Peyer's patch (tissue), 4 donors: ENCODE data around the gene KIRREL3. TPM values are rescaled to one million over a fixed set of nuclear protein-coding genes. Genes with fewer than 3 reads are reported as not detected.

ENCODE experiments used
- DNase-seq, 3 donors: peaks; one replicate each; pipeline ENCODE4 v3.0.0-alpha.2; 2017 to 2019
- H3K27ac ChIP-seq, 4 donors: fragments of 200-600 bp; sonication (generic); one replicate each; pipeline ENCODE4 v1.5.1; 2016 to 2019
- H3K27me3 ChIP-seq, 2 donors: fragments of 200-600 bp; sonication (generic); one replicate each; pipeline ENCODE4 v1.5.1; 2019
- H3K36me3 ChIP-seq, 3 donors: fragments of 200-600 bp; sonication (generic); one replicate each; pipeline ENCODE4 v1.5.1; 2016 to 2019
- H3K4me1 ChIP-seq, 4 donors: fragments of 200-600 bp; sonication (generic); one replicate each; pipeline ENCODE4 v1.5.1; 2016 to 2019
- H3K4me3 ChIP-seq, 4 donors: fragments of 200-600 bp; sonication (generic); 1 replicate in 3 of 4; 2 replicates in 1 of 4; pipeline ENCODE4 v1.5.1; 2016 to 2019; ENCODE audit warnings: mild to moderate bottlenecking in 1 of 4
- H3K9me3 ChIP-seq, 4 donors: fragments of 200-600 bp; sonication (generic); one replicate each; pipeline ENCODE4 v1.5.1; 2016 to 2019; ENCODE audit warnings: mild to moderate bottlenecking in 1 of 4
- CTCF ChIP-seq, 6 experiments: fragments of 450-650 bp in 4 of 6; fragments of 200-600 bp in 2 of 6; sonication (generic) in 1 of 6; IDR thresholded peaks; one replicate each; pipeline ENCODE4 v1.5.1; 2017 to 2019; ENCODE audit warnings: antibody characterized with exemption in 6 of 6, mild to moderate bottlenecking in 3 of 6, moderate library complexity in 1 of 6
- POLR2A ChIP-seq, 2 donors: fragments of 450-650 bp; IDR thresholded peaks; one replicate each; pipeline ENCODE4 v1.5.1; 2017; ENCODE audit warnings: antibody characterized with exemption in 2 of 2, mild to moderate bottlenecking in 2 of 2, moderate library complexity in 2 of 2
- total RNA-seq, 4 donors: library from RNA; depleted of rRNA; stranded (reverse); fragments of >200 nt; gene quantifications; one replicate each; pipeline ENCODE4 v1.1.0, GENCODE V29; 2016

Gene KIRREL3
- total RNA-seq, 4 donors from 2014 or later, result 0.83 TPM; not detected in 3

- Histone ChIP-seq H3K27me3 (no peaks in the 10 kb centered on the region), H3K36me3 (no peaks in the 10 kb centered on the region), H3K9me3 (no peaks in the 10 kb centered on the region), H3K27ac (no peak overlapping the region), H3K4me1 (no peaks in the 10 kb centered on the region), H3K4me3 (no peak overlapping the region)
- TF ChIP-seq POLR2A (IDR thresholded peaks at IDR 0.05), result no peak
- TF ChIP-seq CTCF (IDR thresholded peaks at IDR 0.05), result no peak
- peak in 1 of 3 donors; percentile 35 for DNase-seq
Observed at GRCh38 chr11:126512741-126513715, 487.5 kb downstream of the KIRREL3 start.

- no peak for DNase-seq
- TF ChIP-seq CTCF (IDR thresholded peaks at IDR 0.05) (no peak), POLR2A (IDR thresholded peaks at IDR 0.05) (no peak)
- Histone ChIP-seq H3K9me3 (no peaks in the 10 kb centered on the region), H3K27me3 (no peaks in the 10 kb centered on the region), H3K4me1 (no peaks in the 10 kb centered on the region), H3K4me3 (no peak overlapping the region), H3K27ac (no peak overlapping the region), H3K36me3 (no peaks in the 10 kb centered on the region)
Observed at GRCh38 chr11:126512251-126512650, 488.3 kb downstream of the KIRREL3 start.

GRCh38 chr11:126511475-126512115 is 489.0 kb downstream of the KIRREL3 start:
- Histone ChIP-seq H3K27ac (no peak overlapping the region), H3K4me1 (no peaks in the 10 kb centered on the region), H3K36me3 (no peaks in the 10 kb centered on the region), H3K27me3 (no peaks in the 10 kb centered on the region), H3K4me3 (no peak overlapping the region), H3K9me3 (no peaks in the 10 kb centered on the region)
- TF ChIP-seq POLR2A (IDR thresholded peaks at IDR 0.05) (no peak), CTCF (IDR thresholded peaks at IDR 0.05) (no peak)
- no peak for DNase-seq

- no peak for TF ChIP-seq CTCF (IDR thresholded peaks at IDR 0.05)
- no peak for TF ChIP-seq POLR2A (IDR thresholded peaks at IDR 0.05)
- no peak overlapping the region for H3K4me3 ChIP-seq
- no peak overlapping the region for H3K27ac ChIP-seq
- H3K9me3 ChIP-seq, result no peaks in the 10 kb centered on the region
- H3K4me1 ChIP-seq, result no peaks in the 10 kb centered on the region
- H3K36me3 ChIP-seq, result no peaks in the 10 kb centered on the region
- DNase-seq, result no peak
- H3K27me3 ChIP-seq, result no peaks in the 10 kb centered on the region
Observed at GRCh38 chr11:126510621-126511370, 489.8 kb downstream of the KIRREL3 start.

GRCh38 chr11:126507646-126508045 is 492.9 kb downstream of the KIRREL3 start:
- no peak overlapping the region for H3K27ac ChIP-seq
- DNase-seq, result no peak
- no peaks in the 10 kb centered on the region for H3K4me1 ChIP-seq
- no peaks in the 10 kb centered on the region for H3K36me3 ChIP-seq
- peaks cover 0 to 6% (median 0%) of the 10 kb centered on the region in 4 donors for H3K9me3 ChIP-seq
- no peak for TF ChIP-seq POLR2A (IDR thresholded peaks at IDR 0.05)
- no peak for TF ChIP-seq CTCF (IDR thresholded peaks at IDR 0.05)
- no peaks in the 10 kb centered on the region for H3K27me3 ChIP-seq
- H3K4me3 ChIP-seq, result no peak overlapping the region
